Activated CD4-positive, alpha-beta memory T cell treated with anti-CD3 and anti-CD28 coated beads, Interleukin-2, amount 10 ng/mL, durations not matched to agents 7 days and 5 days (primary cell): ENCODE data around the gene APBA1. TPM values are rescaled to one million over a fixed set of nuclear protein-coding genes. Genes with fewer than 3 reads are reported as not detected.

ENCODE experiments used
- CTCF ChIA-PET: fragments of 350-600 bp; sonication (Branson Sonifier 250); formaldehyde crosslinking; loops from one replicate; lab custom pipeline; 2021; ENCODE audit warnings: antibody characterized with exemption, inconsistent platforms; lab: Charles Lee
- POLR2A ChIA-PET: fragments of 350-600 bp; sonication (Branson Sonifier 250); formaldehyde crosslinking; loops from one replicate; lab custom pipeline; 2021; ENCODE audit warnings: antibody characterized with exemption; lab: Charles Lee
- DNase-seq: peaks from one replicate; pipeline ENCODE4 v3.0.0-alpha.2; 2020
- H3K27ac Mint-ChIP-seq: one replicate; pipeline ENCODE4 v1.8.0; 2021; ENCODE audit warnings: mild to moderate bottlenecking, mixed read lengths
- H3K27me3 Mint-ChIP-seq: one replicate; pipeline ENCODE4 v1.8.0; 2021; ENCODE audit warnings: mixed read lengths
- H3K36me3 Mint-ChIP-seq: one replicate; pipeline ENCODE4 v1.8.0; 2021; ENCODE audit warnings: low read depth, mixed read lengths
- H3K4me1 Mint-ChIP-seq: one replicate; pipeline ENCODE4 v1.8.0; 2021; ENCODE audit warnings: mixed read lengths
- H3K4me3 Mint-ChIP-seq: one replicate; pipeline ENCODE4 v1.8.0; 2021; ENCODE audit warnings: mild to moderate bottlenecking, mixed read lengths
- H3K9me3 Mint-ChIP-seq: one replicate; pipeline ENCODE4 v1.8.0; 2021; ENCODE audit warnings: mixed read lengths
- total RNA-seq, 2 experiments: library from RNA; stranded (reverse); gene quantifications; one replicate each; pipeline ENCODE4 v1.2.3, GENCODE V29; 2021

APBA1 gene
- total RNA-seq, 2 experiments from 2014 or later = 6.2 to 7.8 TPM

DNA sequence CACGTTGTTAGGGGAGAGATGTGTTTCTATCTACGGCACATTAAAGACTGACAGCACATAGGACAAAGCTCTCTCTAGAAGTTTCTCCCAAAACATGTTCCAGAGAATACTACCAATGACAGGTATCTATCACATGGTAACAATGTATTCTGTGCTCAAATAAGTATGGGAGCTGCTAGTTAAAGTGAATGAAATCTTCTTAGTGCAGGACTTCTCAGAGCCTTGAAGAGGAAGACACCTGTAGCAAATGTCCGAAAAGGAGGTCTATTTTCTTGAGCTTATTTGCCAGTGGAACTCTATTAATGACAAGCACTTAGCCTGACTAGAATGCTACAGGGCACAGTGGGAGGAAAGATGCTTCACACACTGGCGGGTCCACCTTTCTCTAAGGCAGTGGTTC, 209.8 kb downstream of the APBA1 start:
- Mint-ChIP-seq H3K27me3 (no peaks in the 10 kb centered on the region), H3K36me3 (peaks cover 2% of the 10 kb centered on the region), H3K9me3 (no peaks in the 10 kb centered on the region), H3K4me3 (no peak overlapping the region), H3K27ac (no peak overlapping the region), H3K4me1 (no peaks in the 10 kb centered on the region)
- ChIA-PET POLR2A (no interaction called here), CTCF (interaction anchor here (0.9 kb wide), 1 partner anchor 40 kb away, joined by 3 read pairs; no protein-coding TSS in a partner anchor)
- DNase-seq = no peak

DNA sequence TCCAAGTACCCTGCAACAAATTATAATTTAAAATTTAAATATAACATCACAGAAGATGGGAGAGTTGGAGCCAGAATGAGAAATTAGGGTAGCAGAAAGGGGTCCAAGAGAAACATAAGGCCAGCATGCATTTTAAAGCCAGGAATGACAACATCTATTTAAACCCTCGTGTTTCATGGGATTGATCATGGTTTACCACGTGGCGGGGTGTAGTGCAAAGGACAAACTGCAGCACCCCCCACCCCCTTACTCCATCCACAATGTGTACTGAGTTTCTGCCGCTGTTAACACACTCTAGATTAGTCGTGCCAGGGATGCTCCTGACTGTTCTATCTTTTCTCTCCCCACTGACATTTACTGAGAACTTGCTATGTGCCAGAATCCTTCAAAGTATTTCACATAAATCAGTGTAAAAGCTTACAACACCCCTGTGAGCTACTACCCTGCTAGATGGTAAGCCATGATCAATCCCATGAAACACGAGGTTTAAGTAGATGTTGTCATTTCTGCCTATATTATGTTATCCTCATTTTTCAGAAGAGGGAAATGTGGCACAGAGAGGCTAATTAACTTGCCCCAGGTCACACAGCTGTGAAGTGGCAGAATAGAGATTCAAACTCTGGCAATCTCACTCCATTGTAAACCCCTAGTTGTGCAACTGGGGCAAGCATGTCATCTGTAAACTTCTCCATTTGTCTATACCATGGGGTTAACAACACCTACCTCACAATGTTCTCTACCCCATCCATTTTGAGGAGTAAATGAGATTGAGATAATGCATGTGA, 210.9 kb downstream of the APBA1 start:
- CTCF ChIA-PET = no interaction called here
- Mint-ChIP-seq H3K36me3 (peaks cover 2% of the 10 kb centered on the region), H3K27me3 (no peaks in the 10 kb centered on the region), H3K4me1 (no peaks in the 10 kb centered on the region), H3K27ac (no peak overlapping the region), H3K9me3 (no peaks in the 10 kb centered on the region), H3K4me3 (no peak overlapping the region)
- no peak for DNase-seq
- POLR2A ChIA-PET = no interaction called here

DNA sequence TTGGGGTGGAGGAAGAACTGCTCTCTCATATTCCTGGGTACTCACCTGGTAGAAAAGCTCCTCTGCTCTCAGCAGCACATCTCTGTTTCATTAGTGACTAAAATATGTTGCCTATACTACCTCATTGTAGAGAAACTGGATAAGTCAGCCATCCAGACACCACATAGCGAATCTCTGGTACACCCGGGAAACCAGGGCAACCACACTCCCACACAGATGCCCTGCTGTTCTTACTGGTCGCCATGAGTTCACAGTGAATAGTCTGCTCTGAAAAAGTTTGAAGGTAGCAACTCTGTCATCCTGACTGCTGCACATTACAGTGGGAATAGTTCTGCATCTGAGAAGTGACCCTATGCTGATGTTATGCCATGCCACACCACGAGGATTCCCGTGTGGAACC, 212.2 kb downstream of the APBA1 start:
- no peaks in the 10 kb centered on the region for H3K4me1 Mint-ChIP-seq
- H3K9me3 Mint-ChIP-seq = no peaks in the 10 kb centered on the region
- CTCF ChIA-PET = no interaction called here
- DNase-seq = no peak
- no peaks in the 10 kb centered on the region for H3K27me3 Mint-ChIP-seq
- no peak overlapping the region for H3K4me3 Mint-ChIP-seq
- H3K36me3 Mint-ChIP-seq = peaks cover 2% of the 10 kb centered on the region
- POLR2A ChIA-PET = no interaction called here
- no peak overlapping the region for H3K27ac Mint-ChIP-seq

DNA sequence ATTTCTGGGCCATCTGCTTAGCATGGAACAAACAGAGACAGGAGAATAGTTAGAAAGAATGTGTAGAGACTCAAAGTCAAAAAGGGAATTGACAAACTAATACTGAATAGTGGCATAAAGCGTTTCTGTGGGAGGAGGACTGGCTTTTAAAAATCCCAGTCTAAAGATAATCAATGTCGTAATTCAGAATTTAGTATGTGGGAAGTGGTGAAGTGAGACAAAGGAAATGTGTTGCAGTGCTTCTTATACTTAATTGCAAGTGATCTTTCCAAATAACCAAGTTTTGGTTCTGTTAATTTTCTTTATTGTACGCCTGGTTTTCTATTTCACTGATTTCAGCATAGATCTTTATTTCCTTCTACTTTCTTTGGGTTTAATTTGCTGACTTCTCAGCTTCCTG, 214.0 kb downstream of the APBA1 start:
- DNase-seq = no peak
- Mint-ChIP-seq H3K4me3 (no peak overlapping the region), H3K27me3 (no peaks in the 10 kb centered on the region), H3K27ac (no peak overlapping the region), H3K4me1 (no peaks in the 10 kb centered on the region), H3K36me3 (no peaks in the 10 kb centered on the region), H3K9me3 (no peaks in the 10 kb centered on the region)
- CTCF ChIA-PET = no interaction called here
- POLR2A ChIA-PET = no interaction called here

DNA sequence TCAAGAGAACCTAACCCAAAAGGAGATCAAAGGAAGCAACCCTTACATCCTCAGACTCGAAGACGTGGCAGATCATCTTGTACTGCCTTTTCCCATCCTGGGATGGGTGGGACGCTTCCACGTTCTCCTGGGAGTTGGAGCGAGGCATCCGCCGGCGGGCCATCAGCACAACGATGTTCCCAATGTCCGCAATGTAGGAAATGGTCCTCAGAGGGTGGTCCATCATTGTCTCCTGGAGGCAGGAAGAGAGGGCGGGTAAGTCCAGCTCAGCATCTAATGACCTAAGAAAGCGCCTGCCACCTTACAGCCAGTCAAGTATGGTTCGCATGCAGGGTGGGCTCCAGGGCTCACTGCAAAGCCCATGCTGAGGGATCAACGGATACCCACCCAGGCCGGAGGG, 216.0 kb downstream of the APBA1 start:
- Mint-ChIP-seq H3K36me3 (no peaks in the 10 kb centered on the region), H3K4me1 (no peaks in the 10 kb centered on the region), H3K9me3 (no peaks in the 10 kb centered on the region), H3K27me3 (no peaks in the 10 kb centered on the region), H3K4me3 (no peak overlapping the region), H3K27ac (no peak overlapping the region)
- no peak for DNase-seq
- ChIA-PET CTCF (no interaction called here), POLR2A (no interaction called here)

DNA sequence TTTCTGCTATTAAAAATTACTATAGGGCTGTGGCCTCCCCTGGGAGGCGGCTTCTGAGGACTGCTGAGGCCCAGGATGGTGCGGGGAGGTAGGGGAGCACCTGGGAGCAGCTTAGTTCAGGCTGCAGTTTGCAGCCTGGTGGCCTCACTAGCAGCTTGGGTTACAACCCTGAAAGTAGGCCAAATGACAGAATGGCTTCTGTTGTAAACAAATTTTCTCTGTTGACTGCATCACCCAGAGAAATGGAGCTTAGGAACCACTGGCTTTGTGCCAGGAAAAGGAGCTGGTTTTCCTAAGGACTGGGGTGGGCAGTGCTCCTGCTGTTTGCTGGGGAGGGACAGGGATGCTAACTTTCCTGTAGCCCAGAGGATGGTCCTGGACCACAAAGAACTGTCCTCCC, 216.9 kb downstream of the APBA1 start:
- H3K4me3 Mint-ChIP-seq = no peak overlapping the region
- no peaks in the 10 kb centered on the region for H3K36me3 Mint-ChIP-seq
- DNase-seq = no peak
- ChIA-PET CTCF (no interaction called here), POLR2A (no interaction called here)
- no peaks in the 10 kb centered on the region for H3K4me1 Mint-ChIP-seq
- no peak overlapping the region for H3K27ac Mint-ChIP-seq
- H3K27me3 Mint-ChIP-seq = no peaks in the 10 kb centered on the region
- H3K9me3 Mint-ChIP-seq = no peaks in the 10 kb centered on the region

DNA sequence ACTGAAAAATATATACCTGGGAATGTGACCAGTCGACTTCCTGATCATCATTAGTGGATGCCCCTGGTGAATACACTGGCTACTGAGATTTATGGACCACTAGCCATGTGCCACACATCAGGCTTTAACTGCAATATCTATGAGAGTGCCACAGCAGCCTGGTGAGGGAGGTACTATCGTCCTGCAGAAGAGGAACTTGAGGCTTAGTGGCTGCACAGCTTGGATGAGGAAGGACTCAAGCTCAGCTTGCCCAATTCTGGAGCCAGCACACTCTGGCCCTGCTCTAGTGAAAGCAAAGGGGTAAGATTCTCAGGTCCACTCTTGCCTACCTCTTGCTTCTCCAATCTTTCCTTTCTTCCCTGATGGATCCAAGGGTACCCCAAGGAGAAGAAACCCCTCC, 217.8 kb downstream of the APBA1 start:
- Mint-ChIP-seq H3K36me3 (no peaks in the 10 kb centered on the region), H3K4me1 (no peaks in the 10 kb centered on the region), H3K27me3 (no peaks in the 10 kb centered on the region), H3K9me3 (no peaks in the 10 kb centered on the region), H3K27ac (no peak overlapping the region), H3K4me3 (no peak overlapping the region)
- ChIA-PET CTCF (no interaction called here), POLR2A (no interaction called here)
- no peak for DNase-seq

DNA sequence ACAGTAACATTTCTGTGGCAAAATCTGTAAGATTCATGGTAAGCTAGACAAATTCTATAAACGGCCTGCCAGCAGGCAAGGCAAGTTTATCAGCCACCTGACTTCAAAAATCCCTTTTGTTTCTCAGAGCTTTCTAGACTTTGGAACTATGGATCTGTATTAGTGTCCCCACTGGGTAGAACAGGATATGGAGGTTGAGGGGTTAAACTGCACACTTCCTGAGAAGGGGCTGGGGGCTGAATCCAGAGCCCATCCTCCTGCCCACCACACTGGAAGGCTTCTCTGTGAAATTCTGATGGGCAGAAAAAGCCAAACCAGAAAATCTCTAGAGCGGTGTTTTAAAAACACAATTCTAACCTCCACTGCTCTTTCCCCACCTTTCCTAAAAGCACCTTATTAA, 218.4 kb downstream of the APBA1 start:
- H3K27me3 Mint-ChIP-seq = no peaks in the 10 kb centered on the region
- H3K4me1 Mint-ChIP-seq = no peaks in the 10 kb centered on the region
- H3K9me3 Mint-ChIP-seq = no peaks in the 10 kb centered on the region
- no peak for DNase-seq
- POLR2A ChIA-PET = no interaction called here
- H3K4me3 Mint-ChIP-seq = no peak overlapping the region
- no peak overlapping the region for H3K27ac Mint-ChIP-seq
- no peaks in the 10 kb centered on the region for H3K36me3 Mint-ChIP-seq
- CTCF ChIA-PET = no interaction called here

DNA sequence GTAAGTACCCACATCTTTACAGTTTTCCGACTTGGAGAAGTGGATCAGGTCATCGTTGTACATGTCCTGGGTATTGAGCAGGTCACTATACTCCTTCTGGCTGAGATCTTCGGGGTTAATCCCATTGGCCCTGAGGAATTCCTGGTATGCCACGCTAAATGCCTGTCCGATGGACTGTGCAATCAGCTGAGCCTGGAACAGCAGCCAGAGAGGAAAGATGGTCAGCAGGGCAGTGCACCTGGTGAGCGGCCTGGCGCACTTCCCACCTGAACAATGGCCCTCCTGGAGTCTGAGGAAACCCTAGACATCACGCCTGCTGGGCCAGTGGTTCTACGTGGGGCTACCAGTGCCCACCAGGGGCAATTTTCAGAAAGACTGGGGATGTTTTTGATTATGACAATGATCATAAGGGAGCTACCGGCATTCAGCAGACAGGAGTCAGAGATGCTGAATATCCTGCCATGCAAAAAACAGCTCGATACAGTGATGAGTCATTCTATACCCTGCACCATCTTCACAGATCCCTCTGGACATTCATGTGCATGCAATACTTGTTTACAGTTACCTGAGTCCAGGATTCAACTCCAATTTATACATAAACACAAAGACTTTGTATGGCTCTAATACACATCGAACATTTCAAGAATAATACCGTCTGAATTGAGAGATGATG, 219.9 kb downstream of the APBA1 start:
- ChIA-PET CTCF (no interaction called here), POLR2A (no interaction called here)
- Mint-ChIP-seq H3K4me3 (no peak overlapping the region), H3K27me3 (no peaks in the 10 kb centered on the region), H3K36me3 (no peaks in the 10 kb centered on the region), H3K27ac (no peak overlapping the region), H3K9me3 (no peaks in the 10 kb centered on the region), H3K4me1 (no peaks in the 10 kb centered on the region)
- no peak for DNase-seq

DNA sequence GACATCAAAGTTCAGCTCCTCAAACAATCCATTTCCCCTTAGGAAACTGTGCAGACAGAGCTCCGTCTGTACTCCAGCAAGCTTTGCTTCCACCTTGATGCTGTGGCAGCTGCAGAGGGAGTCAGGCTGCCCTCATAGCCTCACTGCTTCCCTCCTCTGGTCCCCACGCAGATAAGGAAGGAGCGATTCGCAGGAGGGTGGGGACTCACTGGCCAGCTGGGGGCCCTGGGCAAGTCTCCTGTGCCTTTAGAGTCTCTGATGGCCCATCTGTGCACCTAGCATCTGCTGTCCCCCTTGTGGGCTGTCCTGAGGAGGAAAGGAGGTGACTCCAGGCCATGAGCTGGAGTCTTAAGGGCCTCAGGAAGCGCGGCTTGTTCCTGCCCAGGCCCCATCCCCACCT, 225.7 kb downstream of the APBA1 start:
- no peak for DNase-seq
- Mint-ChIP-seq H3K27me3 (no peaks in the 10 kb centered on the region), H3K4me1 (no peaks in the 10 kb centered on the region), H3K27ac (no peak overlapping the region), H3K36me3 (no peaks in the 10 kb centered on the region), H3K4me3 (no peak overlapping the region), H3K9me3 (no peaks in the 10 kb centered on the region)
- CTCF ChIA-PET = no interaction called here
- POLR2A ChIA-PET = no interaction called here

DNA sequence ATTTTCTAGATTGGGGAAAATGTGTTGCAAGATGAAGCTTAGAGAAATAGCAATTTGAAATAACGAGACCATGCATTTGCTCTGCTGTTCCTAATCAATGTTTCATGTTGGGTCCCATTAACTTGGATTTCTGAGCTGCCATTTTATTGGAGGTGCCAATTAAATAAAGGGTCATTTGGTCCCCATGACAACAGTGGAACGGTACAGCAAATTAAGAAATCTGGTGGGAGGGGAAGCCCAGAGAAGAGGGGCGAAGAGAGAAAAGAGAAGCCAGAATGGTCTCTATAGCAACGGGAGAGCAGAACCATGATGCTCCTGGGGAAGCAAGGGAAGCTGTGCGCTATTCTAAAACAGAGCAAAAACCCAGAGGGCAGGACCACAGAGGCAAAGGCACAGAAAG, 226.9 kb downstream of the APBA1 start:
- no peaks in the 10 kb centered on the region for H3K9me3 Mint-ChIP-seq
- CTCF ChIA-PET = no interaction called here
- no peak overlapping the region for H3K27ac Mint-ChIP-seq
- POLR2A ChIA-PET = no interaction called here
- H3K4me1 Mint-ChIP-seq = no peaks in the 10 kb centered on the region
- DNase-seq = no peak
- H3K4me3 Mint-ChIP-seq = no peak overlapping the region
- no peaks in the 10 kb centered on the region for H3K27me3 Mint-ChIP-seq
- H3K36me3 Mint-ChIP-seq = no peaks in the 10 kb centered on the region

DNA sequence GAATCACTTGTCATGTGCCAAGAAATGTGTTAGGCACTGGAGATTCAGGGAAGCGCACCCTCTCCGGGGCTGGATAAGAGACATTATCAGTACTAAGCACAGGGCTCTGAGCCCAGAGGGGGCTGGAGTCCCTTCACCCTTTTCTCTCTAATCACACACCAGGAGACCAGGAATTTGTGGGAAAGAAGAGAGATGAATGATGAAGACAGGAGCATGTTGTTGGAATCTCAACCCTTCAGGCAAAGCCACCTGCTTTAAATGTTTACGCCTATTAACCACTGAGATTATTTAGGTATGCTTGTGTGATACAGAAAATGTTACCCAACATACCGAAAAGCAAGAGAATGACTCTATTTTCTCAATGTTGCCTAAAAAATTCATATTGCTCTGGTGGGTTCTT, 227.4 kb downstream of the APBA1 start:
- CTCF ChIA-PET = no interaction called here

DNA sequence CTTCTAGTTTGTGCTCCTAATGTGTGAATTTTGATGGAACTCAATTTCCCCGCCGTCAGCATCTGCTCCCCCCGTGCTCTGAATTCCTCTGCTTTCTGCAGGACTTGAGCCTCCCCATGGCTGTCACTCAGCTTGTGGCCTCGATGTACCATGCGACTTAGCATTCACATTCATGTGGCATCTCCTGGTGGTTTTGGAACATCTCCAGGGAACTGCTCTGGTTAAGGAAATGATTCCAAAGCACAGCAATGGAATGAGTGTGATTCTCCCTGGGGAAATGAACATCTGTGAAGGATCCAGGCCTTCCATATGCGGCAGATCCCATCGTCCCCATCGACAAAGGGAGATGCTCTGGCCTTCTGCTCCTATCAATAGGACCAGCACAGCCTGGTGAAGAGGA, 228.2 kb downstream of the APBA1 start:
- Mint-ChIP-seq H3K4me1 (no peaks in the 10 kb centered on the region), H3K36me3 (no peaks in the 10 kb centered on the region), H3K27me3 (no peaks in the 10 kb centered on the region), H3K27ac (no peak overlapping the region), H3K4me3 (no peak overlapping the region), H3K9me3 (no peaks in the 10 kb centered on the region)
- ChIA-PET CTCF (no interaction called here), POLR2A (no interaction called here)
- DNase-seq = no peak

More for the DNA sequence above, 227.4 kb downstream of the APBA1 start:
- H3K27ac Mint-ChIP-seq = no peak overlapping the region
- H3K27me3 Mint-ChIP-seq = no peaks in the 10 kb centered on the region
- no peak overlapping the region for H3K4me3 Mint-ChIP-seq
- DNase-seq = no peak
- no peaks in the 10 kb centered on the region for H3K9me3 Mint-ChIP-seq
- H3K4me1 Mint-ChIP-seq = no peaks in the 10 kb centered on the region
- H3K36me3 Mint-ChIP-seq = no peaks in the 10 kb centered on the region
- POLR2A ChIA-PET = no interaction called here

DNA sequence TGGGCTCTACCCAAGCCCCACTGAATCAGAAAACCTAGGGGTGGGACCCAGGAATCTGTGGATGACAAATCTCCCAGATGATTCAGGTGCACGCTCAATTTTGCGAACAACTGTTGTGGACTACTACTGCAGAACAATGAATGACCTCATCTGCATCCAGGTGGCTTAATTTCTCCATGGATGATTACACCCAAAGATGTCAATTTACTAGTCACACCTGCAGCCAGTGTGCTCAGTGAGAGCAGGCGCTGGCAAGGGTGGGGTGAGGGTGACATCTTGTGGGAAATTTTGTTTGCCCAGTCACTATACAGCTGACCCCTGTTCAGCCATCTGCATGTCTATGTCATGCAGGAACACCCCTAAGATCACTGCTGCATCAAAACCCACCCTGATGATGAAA, 229.0 kb downstream of the APBA1 start:
- no peaks in the 10 kb centered on the region for H3K9me3 Mint-ChIP-seq
- H3K27ac Mint-ChIP-seq = no peak overlapping the region
- POLR2A ChIA-PET = no interaction called here
- no peaks in the 10 kb centered on the region for H3K27me3 Mint-ChIP-seq
- H3K36me3 Mint-ChIP-seq = no peaks in the 10 kb centered on the region
- CTCF ChIA-PET = no interaction called here
- H3K4me3 Mint-ChIP-seq = no peak overlapping the region
- DNase-seq = no peak
- no peaks in the 10 kb centered on the region for H3K4me1 Mint-ChIP-seq
